ENCODE results near the gene AQP2.

The AQP2 gene

DNA sequence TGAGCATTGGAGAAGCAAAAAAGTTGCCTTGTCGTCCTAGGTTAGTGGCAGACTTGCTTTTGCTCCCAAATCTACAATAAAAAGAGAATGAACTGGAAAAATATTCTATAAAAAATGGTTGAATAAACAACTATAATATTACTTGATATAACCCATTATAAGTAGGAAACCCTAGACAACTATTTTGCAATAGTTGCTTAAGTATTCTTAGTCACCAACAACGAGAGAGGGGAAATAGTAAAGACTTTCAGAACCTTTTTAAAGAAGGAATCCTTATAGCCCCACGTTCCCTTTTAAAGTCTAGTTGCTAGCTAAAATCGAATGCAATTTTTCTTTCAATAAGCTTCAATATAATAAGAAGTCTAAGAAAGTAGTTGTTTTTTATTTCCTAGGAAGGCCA lies 39.7 kb downstream of the AQP2 start:
- Histone ChIP-seq H3K4me3 (ENCODE audit: low read length) (no peak overlapping the region), H3K9ac (ENCODE audit: low read depth, low read length) (no peak overlapping the region), H3K36me3 (ENCODE audit: insufficient read depth, low read depth, low read length) (peaks cover 74% of the 10 kb centered on the region), H3K27me3 (ENCODE audit: insufficient read depth, low read length) (no peaks in the 10 kb centered on the region), H3K27ac (ENCODE audit: low read length) (no peak overlapping the region), H3K9me3 (ENCODE audit: insufficient read depth, low read depth, low read length) (no peaks in the 10 kb centered on the region), H3K4me1 (ENCODE audit: insufficient read depth, low read length) (peaks cover 5% of the 10 kb centered on the region)

GRCh38 chr12:49998453-49998852 lies 47.9 kb downstream of the AQP2 start:
- Histone ChIP-seq H3K4me1 (ENCODE audit: insufficient read depth, low read length) (no peaks in the 10 kb centered on the region), H3K27me3 (ENCODE audit: insufficient read depth, low read length) (no peaks in the 10 kb centered on the region), H3K27ac (ENCODE audit: low read length) (no peak overlapping the region), H3K9me3 (ENCODE audit: insufficient read depth, low read depth, low read length) (no peaks in the 10 kb centered on the region), H3K9ac (ENCODE audit: low read depth, low read length) (no peak overlapping the region), H3K4me3 (ENCODE audit: low read length) (no peak overlapping the region), H3K36me3 (ENCODE audit: insufficient read depth, low read depth, low read length) (peaks cover 90% of the 10 kb centered on the region)

DNA sequence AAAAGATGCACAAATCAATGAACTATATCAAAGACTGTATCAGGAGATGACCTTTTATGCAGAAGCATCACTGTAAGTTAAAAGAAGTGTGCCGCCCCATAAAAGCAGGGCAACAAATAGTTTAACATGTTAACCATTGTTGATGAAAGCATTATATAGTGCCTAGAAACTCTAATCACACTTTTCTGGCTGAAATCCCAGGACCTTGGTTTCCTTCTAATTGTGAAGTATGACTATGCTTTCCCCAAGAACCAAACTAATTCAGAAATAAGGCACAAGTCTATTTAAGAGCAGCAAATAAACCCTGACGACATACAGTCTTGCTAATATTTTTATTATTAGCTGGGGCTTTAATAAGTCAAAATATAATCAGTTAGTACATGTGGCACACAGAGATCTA lies 53.1 kb downstream of the AQP2 start:
- Histone ChIP-seq H3K27me3 (ENCODE audit: insufficient read depth, low read length) (no peaks in the 10 kb centered on the region), H3K27ac (ENCODE audit: low read length) (no peak overlapping the region), H3K36me3 (ENCODE audit: insufficient read depth, low read depth, low read length) (peaks cover 83% of the 10 kb centered on the region), H3K9me3 (ENCODE audit: insufficient read depth, low read depth, low read length) (no peaks in the 10 kb centered on the region), H3K4me1 (ENCODE audit: insufficient read depth, low read length) (no peaks in the 10 kb centered on the region), H3K4me3 (ENCODE audit: low read length) (no peak overlapping the region), H3K9ac (ENCODE audit: low read depth, low read length) (no peak overlapping the region)

GRCh38 chr12:50004696-50005095 lies 54.2 kb downstream of the AQP2 start:
- Histone ChIP-seq H3K27ac (ENCODE audit: low read length) (no peak overlapping the region), H3K36me3 (ENCODE audit: insufficient read depth, low read depth, low read length) (peaks cover 76% of the 10 kb centered on the region), H3K9ac (ENCODE audit: low read depth, low read length) (no peak overlapping the region), H3K9me3 (ENCODE audit: insufficient read depth, low read depth, low read length) (no peaks in the 10 kb centered on the region), H3K27me3 (ENCODE audit: insufficient read depth, low read length) (no peaks in the 10 kb centered on the region), H3K4me3 (ENCODE audit: low read length) (no peak overlapping the region), H3K4me1 (ENCODE audit: insufficient read depth, low read length) (no peaks in the 10 kb centered on the region)

DNA sequence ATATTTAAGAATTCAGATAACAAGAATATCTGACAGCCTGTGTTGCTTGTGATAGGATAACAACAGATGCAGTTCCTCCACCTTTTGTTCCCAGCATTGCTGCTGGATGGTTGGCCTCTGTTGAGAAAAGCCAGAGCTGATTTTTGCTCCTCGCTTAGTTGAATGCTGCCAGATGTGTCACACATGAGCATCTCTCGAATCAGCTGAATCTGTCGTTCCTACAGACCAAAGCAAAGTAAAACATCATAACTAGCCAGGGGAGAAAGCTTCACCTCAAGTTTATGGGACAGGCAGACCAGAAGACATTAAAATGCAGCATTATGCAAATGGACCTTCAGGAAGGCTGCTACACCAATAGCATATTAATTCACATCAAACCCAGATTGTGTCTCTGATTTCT lies 54.6 kb downstream of the AQP2 start:
- H3K27me3 ChIP-seq (ENCODE audit: insufficient read depth, low read length): no peaks in the 10 kb centered on the region
- peaks cover 76% of the 10 kb centered on the region for H3K36me3 ChIP-seq (ENCODE audit: insufficient read depth, low read depth, low read length)
- H3K27ac ChIP-seq (ENCODE audit: low read length): no peak overlapping the region
- H3K9ac ChIP-seq (ENCODE audit: low read depth, low read length): no peak overlapping the region
- H3K4me3 ChIP-seq (ENCODE audit: low read length): no peak overlapping the region
- H3K9me3 ChIP-seq (ENCODE audit: insufficient read depth, low read depth, low read length): no peaks in the 10 kb centered on the region
- no peaks in the 10 kb centered on the region for H3K4me1 ChIP-seq (ENCODE audit: insufficient read depth, low read length)

- H3K27ac ChIP-seq (ENCODE audit: low read length): no peak overlapping the region
- peaks cover 65% of the 10 kb centered on the region for H3K36me3 ChIP-seq (ENCODE audit: insufficient read depth, low read depth, low read length)
These were observed 55.7 kb downstream of the AQP2 start for GRCh38 chr12:50006280-50006679.

DNA sequence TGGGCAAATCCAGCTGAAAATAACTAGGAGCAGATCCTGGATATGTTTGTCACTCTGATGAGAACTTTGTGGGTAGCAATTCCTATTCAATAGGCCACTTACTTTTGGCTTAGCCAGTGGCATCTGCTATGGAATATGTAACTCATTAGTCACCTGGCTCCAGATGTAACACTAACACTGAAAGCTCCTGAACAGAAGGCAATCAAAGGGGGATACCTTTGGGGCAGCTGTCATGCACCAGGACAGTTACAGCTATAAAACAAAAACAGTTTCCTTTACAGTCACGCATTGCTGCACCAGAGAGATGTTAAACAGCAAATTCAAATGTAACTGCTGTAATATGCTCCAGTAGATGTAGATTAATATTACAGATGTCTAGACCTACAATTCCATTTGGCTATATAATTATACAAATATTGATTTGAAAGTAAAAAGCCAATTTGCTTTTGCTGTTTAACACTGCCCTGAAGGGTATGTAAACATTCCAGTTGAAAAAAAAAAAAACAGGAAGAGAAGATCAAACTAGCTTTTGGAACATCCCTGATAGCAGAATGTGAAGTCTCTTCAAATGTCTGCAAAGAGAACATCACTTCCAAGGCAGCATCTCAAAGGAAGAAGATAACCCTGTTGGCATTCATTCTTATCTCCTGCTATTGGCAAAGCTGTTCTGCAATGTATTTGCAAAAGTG lies 56.4 kb downstream of the AQP2 start:
- no peaks in the 10 kb centered on the region for H3K27me3 ChIP-seq (ENCODE audit: insufficient read depth, low read length)
- H3K36me3 ChIP-seq (ENCODE audit: insufficient read depth, low read depth, low read length): peaks cover 59% of the 10 kb centered on the region
- H3K4me1 ChIP-seq (ENCODE audit: insufficient read depth, low read length): no peaks in the 10 kb centered on the region
- H3K27ac ChIP-seq (ENCODE audit: low read length): no peak overlapping the region
- no peak overlapping the region for H3K4me3 ChIP-seq (ENCODE audit: low read length)
- no peak overlapping the region for H3K9ac ChIP-seq (ENCODE audit: low read depth, low read length)
- no peaks in the 10 kb centered on the region for H3K9me3 ChIP-seq (ENCODE audit: insufficient read depth, low read depth, low read length)

More at GRCh38 chr12:50006280-50006679, 55.7 kb downstream of the AQP2 start:
- no peaks in the 10 kb centered on the region for H3K9me3 ChIP-seq (ENCODE audit: insufficient read depth, low read depth, low read length)
- no peaks in the 10 kb centered on the region for H3K27me3 ChIP-seq (ENCODE audit: insufficient read depth, low read length)
- no peaks in the 10 kb centered on the region for H3K4me1 ChIP-seq (ENCODE audit: insufficient read depth, low read length)
- H3K4me3 ChIP-seq (ENCODE audit: low read length): no peak overlapping the region
- H3K9ac ChIP-seq (ENCODE audit: low read depth, low read length): no peak overlapping the region

Data from iPS-20b (cell line).